GM19397 (cell line): Measurements from ENCODE around the gene SYT6.

Experiments
- ATAC-seq: cut with Tn5 transposase; IDR thresholded peaks from one replicate; pipeline ENCODE4 v1.9.1; 2021; ENCODE audit warnings: mild to moderate bottlenecking, moderate library complexity; ENCODE audit not compliant: unreplicated experiment

Gene SYT6

DNA sequence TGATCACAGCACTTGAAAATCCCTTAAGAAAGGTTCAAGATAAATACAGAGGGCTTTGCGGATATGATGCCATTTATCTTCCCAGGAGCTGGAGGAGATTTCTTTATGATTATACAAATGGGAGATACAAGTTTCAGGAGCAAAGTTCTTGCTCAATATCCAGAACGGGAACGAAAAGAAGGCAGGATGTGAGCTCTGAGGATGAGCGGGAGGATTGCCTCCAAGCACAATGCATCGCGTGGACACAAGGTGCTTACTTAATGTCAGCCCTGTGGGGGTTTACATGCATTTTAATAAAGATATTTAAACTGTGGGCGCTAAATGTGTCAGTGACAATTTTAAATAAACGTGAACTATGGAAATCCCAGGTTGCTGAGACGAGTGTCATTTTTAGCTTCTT, 59.0 kb downstream of the SYT6 start:
- no peak for ATAC-seq

DNA sequence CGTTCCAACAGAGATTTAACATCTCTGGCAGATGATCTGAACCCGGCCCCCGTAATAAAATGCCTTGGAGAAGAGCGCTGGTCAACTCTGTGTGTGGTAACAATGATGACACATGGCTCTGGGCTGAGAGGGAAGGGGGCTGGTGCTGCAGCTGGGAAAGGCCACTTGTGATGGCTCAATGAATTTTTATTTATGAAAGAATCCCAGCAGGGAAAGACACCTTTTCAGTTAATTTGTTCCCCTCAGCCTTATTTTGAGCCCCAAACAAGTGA, 59.4 kb downstream of the SYT6 start:
- ATAC-seq = no peak

DNA sequence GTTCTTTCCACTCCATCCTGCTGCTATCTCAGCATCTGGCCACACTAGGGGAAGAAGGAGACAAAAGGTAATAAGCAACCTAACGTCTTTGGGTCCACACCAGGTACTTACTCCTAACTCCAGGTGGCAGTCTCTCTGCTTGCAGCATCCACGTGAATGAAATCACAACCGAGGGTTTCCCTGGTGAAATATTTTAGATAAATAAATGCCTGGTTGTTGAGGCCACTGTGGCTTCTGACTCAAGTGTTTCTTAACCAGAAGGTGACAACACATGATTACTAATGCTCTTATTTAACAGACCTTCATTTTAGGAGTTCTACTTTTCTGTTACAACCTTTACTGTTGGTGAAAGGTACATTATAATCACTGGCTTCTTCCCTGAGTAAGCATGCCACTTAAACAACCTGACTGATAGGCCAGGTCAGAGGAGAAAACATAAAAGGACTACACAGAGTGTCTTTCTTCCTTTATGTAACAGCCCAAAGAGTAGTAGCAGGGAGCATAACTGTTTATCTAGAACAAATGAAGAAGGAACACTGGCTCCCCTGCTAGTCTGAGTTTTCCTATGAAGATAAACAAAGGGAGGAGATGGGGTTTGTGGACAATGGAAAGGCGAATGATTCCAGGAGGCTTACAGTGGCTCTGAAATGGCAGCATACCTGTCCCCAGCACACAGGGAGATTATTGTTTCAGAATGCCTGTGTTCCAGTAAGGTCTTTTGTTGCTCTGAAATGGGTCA, 59.9 kb downstream of the SYT6 start:
- ATAC-seq = no peak

DNA sequence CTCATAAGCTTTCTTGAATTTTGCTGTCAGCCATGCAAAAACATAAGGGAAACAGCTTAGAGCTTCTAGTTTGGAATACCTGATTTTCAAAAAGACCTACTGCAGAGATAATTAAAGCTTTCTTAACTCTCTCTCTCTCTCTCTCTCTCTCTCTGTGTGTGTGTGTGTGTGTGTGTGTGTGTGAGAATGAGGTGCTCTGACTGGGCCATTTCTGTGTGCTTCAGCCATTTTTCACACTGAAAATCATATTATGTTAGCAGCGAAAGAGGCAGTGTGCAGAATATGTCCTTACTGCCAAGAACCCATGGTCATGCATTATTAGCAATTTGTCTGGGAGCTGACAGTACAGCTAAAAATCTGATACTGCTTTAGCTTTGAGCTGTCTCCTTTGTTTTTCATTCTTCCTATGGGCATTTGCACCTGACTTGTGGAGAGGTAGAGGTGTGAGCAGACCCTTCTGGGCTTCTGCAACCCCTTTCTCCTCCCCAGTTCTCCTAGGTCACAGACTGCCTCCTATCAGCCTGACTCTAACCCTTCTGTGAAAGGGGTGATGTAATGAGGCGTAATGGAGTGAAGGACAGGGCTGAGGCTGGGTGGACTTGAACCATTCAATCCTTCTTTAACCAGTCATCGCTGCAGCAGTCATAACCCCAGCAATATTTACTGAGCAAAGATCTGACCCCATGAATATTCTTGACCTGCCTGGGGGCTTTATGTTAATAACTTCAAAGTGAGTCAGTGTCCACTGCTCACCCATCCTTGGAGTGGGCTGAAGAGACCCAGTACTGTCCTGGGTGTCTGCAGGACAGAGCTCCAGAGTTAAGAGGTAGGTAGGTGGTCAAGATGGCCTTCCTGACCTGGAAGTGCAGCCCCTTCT, 61.2 kb downstream of the SYT6 start:
- no peak for ATAC-seq

- no peak for ATAC-seq
Measured at GRCh38 chr1:114091711-114092110, 62.0 kb downstream of the SYT6 start.

GRCh38 chr1:114090738-114091505, 62.7 kb downstream of the SYT6 start:
- no peak for ATAC-seq

GRCh38 chr1:114089502-114090138, 64.0 kb downstream of the SYT6 start:
- no peak for ATAC-seq

- ATAC-seq = no peak
Measured at GRCh38 chr1:114088392-114089299, 65.0 kb downstream of the SYT6 start.

- ATAC-seq = no peak
Measured at GRCh38 chr1:114087495-114087894, 66.2 kb downstream of the SYT6 start.

- ATAC-seq = no peak
Measured at GRCh38 chr1:114086601-114087368, 66.9 kb downstream of the SYT6 start.

DNA sequence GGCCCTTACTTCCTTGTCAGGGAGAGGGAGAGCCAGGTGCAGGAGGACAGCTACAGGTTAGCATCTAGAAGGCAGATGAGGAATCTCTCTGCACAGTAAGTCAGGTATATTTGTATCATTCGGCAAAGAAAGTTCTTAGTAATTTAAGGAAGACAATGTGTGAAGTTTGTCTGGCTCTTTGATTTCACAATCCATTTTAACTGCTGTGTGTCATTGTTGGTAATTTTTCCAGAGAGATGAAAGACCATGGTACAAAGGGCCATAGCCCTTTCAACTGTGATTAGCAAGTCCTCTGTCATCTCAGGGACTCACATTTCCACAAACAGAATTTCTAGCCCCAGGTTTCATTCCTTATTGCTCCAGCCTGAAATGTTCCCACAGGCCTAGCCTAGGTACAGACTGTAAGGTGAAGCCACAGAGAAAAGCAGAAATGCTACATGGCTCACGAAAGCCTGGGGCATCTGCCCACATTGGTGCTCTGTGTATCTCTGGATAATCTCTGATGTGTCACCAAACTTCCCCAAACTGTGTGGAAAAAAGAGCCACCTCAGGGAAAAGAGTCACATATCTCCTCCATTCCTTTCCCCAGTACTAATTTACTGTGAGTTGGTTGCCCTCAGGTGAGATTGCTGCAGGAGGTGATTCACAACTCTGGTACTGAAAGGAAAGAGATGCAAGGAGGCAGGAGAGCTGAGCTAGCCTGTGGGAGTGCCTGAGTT, 70.6 kb downstream of the SYT6 start:
- no peak for ATAC-seq

DNA sequence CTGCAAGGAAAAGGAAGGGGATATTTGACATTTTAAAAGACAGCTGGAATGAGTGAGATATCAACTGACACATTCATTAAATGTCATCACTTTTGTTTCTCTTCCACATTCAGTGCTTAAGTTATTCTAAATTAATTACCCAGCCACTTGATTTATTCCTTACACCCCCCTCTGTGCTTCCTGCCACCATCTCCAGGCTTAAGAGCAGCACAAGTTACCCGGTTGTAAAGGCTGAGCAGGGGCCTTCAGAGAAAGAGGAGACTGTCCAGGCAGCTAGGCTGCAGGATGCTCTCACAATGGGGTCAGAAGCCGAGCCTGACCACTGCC, 71.4 kb downstream of the SYT6 start:
- no peak for ATAC-seq

- ATAC-seq = no peak
Measured at GRCh38 chr1:114081437-114082303, 72.0 kb downstream of the SYT6 start.

DNA sequence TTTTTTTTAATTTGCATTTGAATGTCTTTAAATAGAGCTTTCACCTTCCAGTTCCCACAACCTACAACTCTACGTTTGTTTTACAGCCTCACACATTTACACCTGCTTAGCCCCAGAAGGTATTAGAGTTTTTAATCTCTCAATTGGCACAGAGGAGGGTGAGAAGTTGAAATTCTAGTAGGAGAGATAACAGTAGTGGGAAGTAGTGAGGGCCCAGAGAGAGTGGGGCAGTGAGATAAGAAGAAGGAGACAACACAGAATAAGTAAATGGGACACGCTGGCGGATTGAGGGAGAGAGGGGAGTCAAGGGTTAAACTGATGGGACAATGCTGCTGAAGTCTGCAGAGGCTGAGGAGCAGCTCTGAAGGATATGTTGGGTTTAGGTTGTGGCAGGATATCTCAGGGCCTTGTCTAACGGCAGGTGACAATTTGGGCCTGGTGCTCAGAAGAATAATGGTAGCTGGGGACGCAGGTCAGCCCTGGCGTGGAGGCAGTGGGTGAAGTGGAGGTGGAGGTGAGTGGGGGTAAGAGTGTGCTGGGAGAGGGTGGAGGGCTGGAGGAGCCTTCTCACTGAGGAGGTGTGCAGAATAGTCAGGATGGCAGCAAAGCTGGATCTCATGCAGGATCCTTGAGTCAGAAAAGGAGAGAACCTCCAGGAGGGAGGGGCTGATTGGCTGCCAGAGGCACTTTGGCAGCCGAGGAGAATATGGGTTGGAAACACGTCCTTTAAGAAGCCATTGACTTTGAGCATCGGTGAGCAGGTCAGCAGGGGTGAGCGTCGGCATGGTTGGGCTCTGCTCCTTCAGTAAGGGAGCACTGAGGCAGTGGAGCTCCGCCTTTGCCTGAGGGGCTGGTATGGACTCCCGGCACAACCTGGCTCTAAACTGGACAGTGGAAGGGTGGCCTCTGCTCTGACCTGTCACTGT, 72.9 kb downstream of the SYT6 start:
- ATAC-seq = no peak

DNA sequence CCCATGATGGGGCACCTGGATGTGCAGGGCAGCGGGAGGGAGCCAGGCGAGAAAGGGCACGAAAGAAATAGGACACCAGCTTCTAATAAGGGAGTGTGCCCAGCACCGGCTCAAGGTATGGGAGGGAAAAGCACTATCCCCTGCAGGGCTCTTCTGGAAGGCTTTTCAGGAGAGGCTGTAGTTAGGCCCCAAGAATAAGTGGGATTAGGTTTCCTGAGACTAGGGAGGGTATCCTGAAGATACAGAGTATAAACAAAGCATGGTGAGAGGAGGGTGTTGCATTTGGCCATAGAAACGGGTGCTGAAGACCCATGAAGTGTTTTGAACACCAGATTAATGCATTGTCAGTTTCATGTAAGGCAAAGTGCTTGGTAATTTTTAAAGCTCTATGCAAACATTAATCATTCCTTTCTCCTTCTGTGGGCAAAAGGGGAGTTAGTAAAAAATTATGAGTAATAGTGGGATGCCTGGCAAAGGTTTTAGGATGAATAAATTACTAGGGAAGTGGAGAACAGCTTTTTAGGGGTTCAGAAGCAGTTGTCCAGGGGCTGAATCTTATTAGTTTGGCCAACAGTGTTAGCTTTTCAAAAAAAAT, 74.0 kb downstream of the SYT6 start:
- ATAC-seq = no peak

DNA sequence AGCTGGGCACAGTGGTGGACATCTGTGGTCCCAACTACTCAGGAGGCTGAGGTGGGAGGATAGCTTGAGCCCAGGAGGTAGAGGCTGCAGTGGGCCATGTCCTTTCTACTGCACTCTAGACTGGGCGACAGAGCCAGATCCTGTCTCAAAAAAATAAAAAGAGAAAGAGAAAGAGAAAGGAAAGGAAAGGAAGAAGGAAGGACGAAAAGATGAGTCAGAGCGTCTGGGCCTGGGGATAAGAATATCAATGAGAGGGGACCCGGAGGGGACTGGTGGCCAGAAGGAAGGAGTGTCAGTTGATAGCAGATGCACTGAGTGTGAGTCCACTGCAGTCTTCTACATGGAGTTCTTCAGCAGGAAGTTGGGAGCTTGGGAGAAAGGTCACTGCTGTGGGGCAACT, 75.6 kb downstream of the SYT6 start:
- no peak for ATAC-seq

GRCh38 chr1:114077188-114077587, 76.5 kb downstream of the SYT6 start:
- ATAC-seq = no peak
